Stimulated activated CD8-positive, alpha-beta memory T cell treated with anti-CD3 and anti-CD28 coated beads, Interleukin-15, amount 100 ng/mL, for 48 hours (primary cell): ENCODE measurements around the gene IDH2.
A peak's percentile ranks its signal among the peaks of the same experiment; 100 is the strongest.

Source experiments
- DNase-seq, 2 donors: peaks; one replicate each; pipeline ENCODE4 v3.0.0-alpha.2; 2020; ENCODE audit warnings: low read depth in 2 of 2

IDH2 gene

GRCh38 chr15:90044916-90045371 is 57.3 kb downstream of the IDH2 start:
- DNase-seq = no peak

GRCh38 chr15:90044191-90044590 is 58.1 kb downstream of the IDH2 start:
- DNase-seq = no peak

- no peak for DNase-seq
Measured at GRCh38 chr15:90043530-90044010, 58.7 kb downstream of the IDH2 start.

DNA sequence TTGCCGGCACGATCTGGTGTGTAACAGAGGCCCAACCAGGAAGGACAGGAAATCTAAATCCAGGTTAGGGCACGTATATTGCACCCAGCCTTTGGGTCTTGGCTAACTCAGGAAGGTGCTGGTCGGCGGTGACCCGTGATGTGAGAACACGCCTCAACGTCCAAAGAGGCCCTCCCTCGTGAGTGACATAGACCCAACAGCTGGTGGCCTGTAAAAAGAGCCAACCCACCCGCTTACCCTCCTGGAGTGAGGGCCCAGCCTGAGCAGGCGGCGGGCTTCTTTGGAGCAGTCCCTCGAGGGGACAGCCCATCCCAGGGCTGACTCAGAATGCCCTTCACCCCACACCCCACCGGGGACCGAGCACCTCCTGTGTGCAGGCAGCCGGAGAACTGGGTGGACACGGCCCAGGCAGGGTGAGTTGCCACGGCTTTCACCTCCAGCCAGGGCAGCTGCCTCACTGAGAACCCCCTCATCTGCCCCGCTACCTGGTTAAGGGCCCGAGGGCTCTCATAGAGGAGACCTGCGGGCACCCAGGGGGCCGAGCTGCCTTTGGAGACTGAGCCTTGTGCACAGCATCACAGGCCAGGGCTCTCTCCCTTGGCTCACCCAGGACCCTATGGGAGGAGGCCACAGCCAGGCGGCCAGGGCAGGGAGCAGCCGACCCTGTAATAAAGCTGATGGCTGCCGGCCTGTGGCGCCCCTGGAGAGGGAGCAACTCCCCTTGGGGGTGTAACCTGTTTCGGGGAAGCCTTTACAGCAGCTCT is 59.3 kb downstream of the IDH2 start:
- DNase-seq = no peak

- DNase-seq = no peak
Measured at GRCh38 chr15:90042356-90042755, 59.9 kb downstream of the IDH2 start.

DNA sequence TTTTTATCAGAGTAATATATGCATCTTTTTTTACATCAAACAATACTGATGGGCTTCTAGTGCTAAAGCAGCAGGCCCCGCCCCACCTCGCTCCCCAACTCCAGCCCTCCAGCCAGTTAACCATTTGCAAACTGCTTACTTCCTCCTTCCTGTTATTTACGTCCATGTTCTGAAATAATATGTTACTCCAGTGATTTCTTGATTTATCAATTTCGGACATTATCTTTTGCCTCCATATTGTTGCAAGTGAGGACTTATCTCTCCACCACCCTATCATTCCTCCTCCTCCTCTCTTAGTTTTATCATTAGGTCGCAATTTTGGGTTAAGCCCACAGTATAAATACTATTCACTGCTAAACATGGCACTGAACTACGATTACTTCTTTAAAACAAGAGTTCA is 61.6 kb downstream of the IDH2 start:
- no peak for DNase-seq

DNA sequence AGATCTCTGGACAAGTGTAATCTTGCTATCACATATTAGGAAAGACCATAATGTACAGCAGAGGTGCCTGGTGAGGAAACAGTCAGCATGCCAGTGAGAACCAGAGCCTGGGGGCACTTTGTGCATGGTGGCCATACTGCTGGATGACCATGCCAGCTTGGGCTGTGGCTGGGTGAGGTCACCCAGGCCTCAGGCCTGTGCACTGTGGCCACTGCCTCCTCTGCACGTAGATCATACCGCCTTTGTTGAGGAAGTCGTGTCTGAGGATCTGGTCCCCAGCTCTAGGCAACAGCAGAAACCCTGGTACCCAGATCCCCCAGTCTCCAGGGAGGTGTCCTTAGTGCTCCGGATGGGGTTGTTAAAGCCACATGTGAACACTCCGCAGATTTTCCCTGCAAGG is 62.3 kb downstream of the IDH2 start:
- no peak for DNase-seq

DNA sequence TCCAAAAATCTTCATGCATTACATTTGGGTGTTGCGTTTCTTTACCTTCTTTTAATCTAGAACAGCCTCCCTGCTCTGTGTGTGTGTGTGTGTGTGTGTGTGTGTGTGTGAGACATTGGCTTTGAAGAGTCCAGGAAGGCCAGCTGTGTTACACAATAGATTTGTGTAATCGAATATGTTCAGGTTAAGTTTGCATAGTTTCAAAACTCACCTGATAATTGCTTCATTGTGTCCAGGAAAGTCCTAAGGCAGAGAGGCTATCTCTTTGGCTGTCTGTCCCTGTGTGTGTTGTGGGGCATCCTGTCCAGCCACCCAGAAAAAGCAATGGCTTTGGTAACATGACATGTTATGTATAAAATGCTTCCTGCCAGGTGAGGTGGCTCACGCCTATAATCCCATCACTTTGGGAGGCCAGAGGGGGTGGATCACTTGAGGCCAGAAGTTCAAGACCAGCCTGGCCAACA is 63.6 kb downstream of the IDH2 start:
- DNase-seq = no peak

- DNase-seq = peak; percentile 47 to 50
Measured at GRCh38 chr15:90037961-90038631, 64.2 kb downstream of the IDH2 start.

DNA sequence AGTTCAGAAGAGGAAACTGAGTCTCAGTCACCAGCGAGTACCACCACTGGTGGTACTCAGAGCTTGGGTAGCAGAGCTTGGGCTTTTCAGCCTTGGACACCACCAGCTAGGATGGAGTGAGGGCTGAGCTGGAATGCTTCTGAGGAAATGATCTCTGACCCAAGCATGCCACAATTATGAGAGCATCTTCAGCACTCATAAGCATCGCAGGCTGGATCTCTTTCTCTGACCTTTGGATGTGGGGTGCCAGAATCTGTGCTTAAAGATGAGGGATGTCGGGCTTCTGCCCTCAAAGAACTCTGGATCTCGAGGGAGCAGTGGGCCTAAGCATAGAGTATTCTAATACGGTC is 64.8 kb downstream of the IDH2 start:
- DNase-seq = no peak

DNA sequence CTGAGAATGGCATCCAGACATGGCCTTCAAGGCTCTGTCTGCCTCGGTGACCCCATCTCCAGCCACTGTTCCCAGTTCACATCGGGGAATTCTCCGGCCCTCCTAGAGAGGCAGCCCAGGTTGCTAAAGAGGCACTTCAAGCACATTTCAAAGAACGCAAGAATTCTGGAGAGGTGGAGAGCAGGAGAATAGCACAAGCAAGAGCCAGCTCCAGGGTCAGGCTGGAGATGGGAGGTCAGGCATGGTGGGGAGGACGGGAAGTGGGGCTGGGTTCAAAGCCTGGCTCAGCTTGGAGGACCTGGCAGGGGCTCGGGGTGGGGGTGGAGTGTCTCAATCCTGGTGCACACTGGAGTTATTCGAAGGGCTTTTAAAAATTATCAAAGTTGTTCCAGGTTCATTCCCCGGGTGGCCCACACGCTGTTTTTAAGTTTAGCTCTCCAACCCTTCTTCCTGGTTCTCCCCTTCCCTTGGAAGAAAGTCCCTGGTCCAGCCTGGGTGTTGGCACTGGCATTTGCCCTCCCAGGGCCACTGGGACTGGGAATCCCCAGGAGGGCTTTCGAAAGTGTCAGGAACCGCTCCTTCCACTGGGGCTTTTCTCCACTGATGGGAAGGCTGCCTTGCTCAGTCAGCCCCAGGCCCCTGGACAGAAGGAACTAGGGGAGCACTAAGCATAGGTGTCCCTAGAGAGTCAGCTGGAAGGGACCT is 65.3 kb downstream of the IDH2 start:
- DNase-seq = no peak

- no peak for DNase-seq
Measured at GRCh38 chr15:90036343-90036742, 65.9 kb downstream of the IDH2 start.

- DNase-seq = no peak
Measured at GRCh38 chr15:90035840-90036230, 66.4 kb downstream of the IDH2 start.

DNA sequence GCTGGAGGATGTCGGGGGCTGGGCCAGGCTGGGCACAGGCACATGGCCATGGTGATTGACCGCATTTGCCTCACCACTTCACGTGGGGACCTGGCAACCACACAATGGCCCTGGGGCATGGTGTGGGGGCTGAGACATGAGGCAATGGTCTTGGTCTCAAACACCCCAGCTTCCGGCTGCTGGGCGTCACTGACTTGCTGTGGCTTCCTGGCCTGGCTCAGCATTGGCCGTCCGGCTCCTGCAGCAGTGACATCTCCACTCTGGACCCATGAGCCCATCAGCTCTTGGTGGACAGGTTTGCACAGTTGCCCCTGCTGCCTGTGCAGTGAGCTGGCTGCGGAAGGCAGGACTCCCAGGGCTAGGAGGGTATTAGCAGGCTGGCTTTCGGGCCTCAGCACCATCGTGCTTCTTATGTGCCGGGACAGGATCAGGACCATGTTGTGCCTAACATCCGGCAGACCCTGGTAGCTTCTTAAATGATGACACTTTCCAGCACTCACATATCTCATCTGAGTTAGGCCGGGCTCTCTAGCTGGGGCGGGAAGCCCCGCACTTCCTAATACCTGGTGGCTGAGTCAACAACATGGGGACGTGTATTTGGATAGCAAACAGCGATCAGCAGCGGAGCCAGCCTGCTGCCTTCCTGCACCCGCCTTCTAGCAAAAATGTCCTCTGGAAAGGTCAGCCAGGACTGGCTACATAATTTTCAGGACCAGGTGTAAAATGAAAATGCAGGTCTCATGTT is 67.0 kb downstream of the IDH2 start:
- no peak for DNase-seq

GRCh38 chr15:90033448-90033847 is 68.8 kb downstream of the IDH2 start:
- no peak for DNase-seq
